WTC11 (cell line): ENCODE results near the gene SPAG5.

Source experiments
- ATF6 ChIP-seq: sonication (generic); formaldehyde crosslinking; IDR thresholded peaks from 2 replicates; pipeline ENCODE4 v1.8.1; 2023; ENCODE audit warnings: mild to moderate bottlenecking, missing genetic modification reagents
- CREB1 ChIP-seq: sonication (generic); formaldehyde crosslinking; IDR thresholded peaks from 2 replicates; pipeline ENCODE4 v1.8.0; 2023; ENCODE audit warnings: mild to moderate bottlenecking, missing genetic modification reagents
- CTCF ChIP-seq: fragments of 200-600 bp; IDR thresholded peaks from 2 replicates; pipeline ENCODE4 v1.8.0; 2022; ENCODE audit warnings: antibody characterized with exemption
- FOXK1 ChIP-seq: sonication (generic); formaldehyde crosslinking; IDR thresholded peaks from 2 replicates; pipeline ENCODE4 v1.8.0; 2022; ENCODE audit warnings: mild to moderate bottlenecking, moderate library complexity, missing genetic modification reagents
- GABPB1 ChIP-seq: sonication (generic); formaldehyde crosslinking; IDR thresholded peaks from 2 replicates; pipeline ENCODE4 v1.8.1; 2023; ENCODE audit warnings: mild to moderate bottlenecking, missing genetic modification reagents
- JUN ChIP-seq: sonication (generic); formaldehyde crosslinking; IDR thresholded peaks from 2 replicates; pipeline ENCODE4 v1.8.0; 2023; ENCODE audit warnings: mild to moderate bottlenecking, missing genetic modification reagents
- NR2C2 ChIP-seq: sonication (generic); formaldehyde crosslinking; IDR thresholded peaks from 2 replicates; pipeline ENCODE4 v1.8.0; 2022; ENCODE audit warnings: mild to moderate bottlenecking, missing genetic modification reagents
- SMAD3 ChIP-seq: sonication (generic); formaldehyde crosslinking; IDR thresholded peaks from 2 replicates; pipeline ENCODE4 v1.8.0; 2022; ENCODE audit warnings: missing genetic modification reagents, mild to moderate bottlenecking, borderline replicate concordance
- ZNF138 ChIP-seq: sonication (generic); formaldehyde crosslinking; conservative IDR thresholded peaks from 2 replicates; pipeline ENCODE4 v1.8.1; 2022; ENCODE audit warnings: mild to moderate bottlenecking, moderate library complexity, missing genetic modification reagents
- ZNF671 ChIP-seq: fragments of 250-450 bp; sonication (Bioruptor Pico); IDR thresholded peaks from 2 replicates; pipeline ENCODE4 v1.8.0; 2021; ENCODE audit warnings: mild to moderate bottlenecking
- TF ChIP-seq, protein P1 (sequence below): sonication (generic); formaldehyde crosslinking; IDR thresholded peaks from 2 replicates; pipeline ENCODE4 v1.8.1; 2022; ENCODE audit warnings: mild to moderate bottlenecking, missing genetic modification reagents, moderate library complexity, borderline replicate concordance

DNA sequence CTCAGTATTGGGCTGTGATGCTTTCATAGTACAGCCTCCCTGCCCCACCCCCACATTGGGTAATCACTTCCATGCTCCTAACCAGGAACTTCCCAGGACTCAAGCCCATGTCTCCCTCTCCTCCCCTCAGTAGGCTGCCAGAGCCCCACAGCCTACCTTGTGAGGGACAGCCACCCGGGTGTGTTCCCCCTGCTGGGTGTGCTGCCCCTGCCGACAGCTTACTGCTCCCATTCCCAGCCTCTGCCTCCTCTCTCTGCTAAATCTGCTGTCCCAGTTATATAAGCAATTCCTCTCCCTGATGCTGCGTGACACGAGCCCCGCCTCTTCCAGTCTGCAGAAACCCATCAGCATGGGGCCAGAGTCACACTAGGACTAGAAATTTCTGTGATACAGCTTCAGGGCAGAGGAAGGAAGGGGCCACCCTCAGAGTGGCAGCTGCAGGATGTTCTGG is 15.1 kb upstream of the SPAG5 start, which contains the start of gene RSKR:
- TF ChIP-seq, protein P1, sequence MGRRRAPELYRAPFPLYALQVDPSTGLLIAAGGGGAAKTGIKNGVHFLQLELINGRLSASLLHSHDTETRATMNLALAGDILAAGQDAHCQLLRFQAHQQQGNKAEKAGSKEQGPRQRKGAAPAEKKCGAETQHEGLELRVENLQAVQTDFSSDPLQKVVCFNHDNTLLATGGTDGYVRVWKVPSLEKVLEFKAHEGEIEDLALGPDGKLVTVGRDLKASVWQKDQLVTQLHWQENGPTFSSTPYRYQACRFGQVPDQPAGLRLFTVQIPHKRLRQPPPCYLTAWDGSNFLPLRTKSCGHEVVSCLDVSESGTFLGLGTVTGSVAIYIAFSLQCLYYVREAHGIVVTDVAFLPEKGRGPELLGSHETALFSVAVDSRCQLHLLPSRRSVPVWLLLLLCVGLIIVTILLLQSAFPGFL (CRISPR knock-in tag): no peak
- TF ChIP-seq SMAD3 (CRISPR knock-in tag) (no peak), ZNF671 (CRISPR knock-in tag) (no peak), FOXK1 (CRISPR knock-in tag) (no peak), CTCF (no peak), JUN (CRISPR knock-in tag) (no peak), ZNF138 (CRISPR knock-in tag) (no peak), GABPB1 (no peak), CREB1 (CRISPR knock-in tag) (no peak), ATF6 (CRISPR knock-in tag) (no peak), NR2C2 (no peak)
